NCI-H345 treated with DMSO at 0.1 percent for 48 hours (cell line): ENCODE data around the gene STK16.
A peak's percentile ranks its signal among the peaks of the same experiment; 100 is the strongest.
"Not testable (repeated sequence)": the region's sequence is repeated elsewhere in the genome, so short reads cannot be mapped to it uniquely, and the experiment has no call there.

Experiments used
- DNase-seq: peaks from one replicate; lab custom pipeline; 2025; ENCODE audit not compliant: unreplicated experiment; lab: John Stamatoyannopoulos, UW

STK16 gene

DNA sequence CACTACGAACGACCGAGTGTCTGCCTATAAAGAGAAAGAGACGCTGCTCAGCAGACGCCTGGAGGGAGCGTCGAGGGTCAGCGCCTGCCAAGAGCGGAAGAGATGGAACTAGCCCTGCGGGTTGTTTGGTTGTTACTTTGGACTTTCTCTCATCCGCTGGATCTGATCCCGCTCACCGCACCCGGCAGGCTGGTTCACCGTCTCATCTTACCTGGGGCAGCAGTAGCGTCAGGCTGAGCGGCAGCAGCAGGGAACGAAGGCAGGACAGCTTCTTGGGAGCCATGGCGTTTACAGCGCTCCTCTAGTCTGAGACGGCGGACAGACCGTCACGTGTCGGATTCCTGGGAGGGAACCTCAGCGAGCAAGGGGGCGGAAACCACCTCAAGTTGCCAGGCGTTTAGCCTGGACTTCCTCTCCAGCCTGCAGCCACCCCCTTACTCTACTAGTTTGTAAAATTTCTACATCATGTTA is 2.0 kb upstream of the STK16 start:
- no peak for DNase-seq

DNA sequence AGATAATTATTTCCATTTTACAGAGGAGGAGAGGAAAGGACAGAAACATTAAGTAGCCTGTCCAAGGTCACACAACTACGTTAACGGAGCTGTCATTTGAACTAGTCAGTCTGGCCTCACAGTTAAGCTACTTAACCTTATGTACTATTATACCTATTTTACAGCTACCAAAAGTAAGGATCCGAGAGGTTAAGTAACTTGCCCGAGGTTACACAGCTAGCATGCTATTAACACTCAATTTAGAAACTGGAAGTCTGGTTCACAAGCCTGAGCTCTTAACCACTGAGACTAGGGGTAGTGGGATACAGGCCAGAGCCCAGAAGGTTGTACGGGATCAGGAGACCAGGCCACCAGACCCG is 511 bp upstream of the STK16 start:
- no peak for DNase-seq

DNA sequence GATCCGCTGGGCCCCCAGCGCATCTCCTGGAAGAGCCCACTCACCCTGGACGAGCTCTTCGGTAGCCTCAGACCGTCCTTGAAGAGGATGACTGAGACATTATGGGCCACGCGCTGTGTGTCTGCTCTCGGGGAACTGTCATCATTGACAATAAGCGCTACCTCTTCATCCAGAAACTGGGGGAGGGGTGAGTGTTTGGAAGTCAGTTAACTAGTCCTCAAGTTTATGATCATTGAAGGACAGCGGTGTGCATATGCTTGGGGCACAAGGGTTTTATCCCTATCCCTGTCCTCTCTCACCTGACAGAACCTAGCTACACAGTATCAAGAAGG is 586 bp downstream of the STK16 start:
- DNase-seq: no peak

DNA sequence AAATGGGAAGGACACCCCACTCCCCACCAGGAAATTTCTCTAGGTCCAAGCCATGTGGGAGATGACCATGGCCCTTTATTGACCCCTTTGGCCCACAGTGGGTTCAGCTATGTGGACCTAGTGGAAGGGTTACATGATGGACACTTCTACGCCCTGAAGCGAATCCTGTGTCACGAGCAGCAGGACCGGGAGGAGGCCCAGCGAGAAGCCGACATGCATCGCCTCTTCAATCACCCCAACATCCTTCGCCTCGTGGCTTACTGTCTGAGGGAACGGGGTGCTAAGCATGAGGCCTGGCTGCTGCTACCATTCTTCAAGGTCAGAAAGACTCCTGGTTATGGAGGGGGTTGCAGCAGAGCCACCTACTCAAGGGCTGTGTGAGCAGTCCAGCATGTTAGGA is 1.3 kb downstream of the STK16 start:
- no peak for DNase-seq

DNA sequence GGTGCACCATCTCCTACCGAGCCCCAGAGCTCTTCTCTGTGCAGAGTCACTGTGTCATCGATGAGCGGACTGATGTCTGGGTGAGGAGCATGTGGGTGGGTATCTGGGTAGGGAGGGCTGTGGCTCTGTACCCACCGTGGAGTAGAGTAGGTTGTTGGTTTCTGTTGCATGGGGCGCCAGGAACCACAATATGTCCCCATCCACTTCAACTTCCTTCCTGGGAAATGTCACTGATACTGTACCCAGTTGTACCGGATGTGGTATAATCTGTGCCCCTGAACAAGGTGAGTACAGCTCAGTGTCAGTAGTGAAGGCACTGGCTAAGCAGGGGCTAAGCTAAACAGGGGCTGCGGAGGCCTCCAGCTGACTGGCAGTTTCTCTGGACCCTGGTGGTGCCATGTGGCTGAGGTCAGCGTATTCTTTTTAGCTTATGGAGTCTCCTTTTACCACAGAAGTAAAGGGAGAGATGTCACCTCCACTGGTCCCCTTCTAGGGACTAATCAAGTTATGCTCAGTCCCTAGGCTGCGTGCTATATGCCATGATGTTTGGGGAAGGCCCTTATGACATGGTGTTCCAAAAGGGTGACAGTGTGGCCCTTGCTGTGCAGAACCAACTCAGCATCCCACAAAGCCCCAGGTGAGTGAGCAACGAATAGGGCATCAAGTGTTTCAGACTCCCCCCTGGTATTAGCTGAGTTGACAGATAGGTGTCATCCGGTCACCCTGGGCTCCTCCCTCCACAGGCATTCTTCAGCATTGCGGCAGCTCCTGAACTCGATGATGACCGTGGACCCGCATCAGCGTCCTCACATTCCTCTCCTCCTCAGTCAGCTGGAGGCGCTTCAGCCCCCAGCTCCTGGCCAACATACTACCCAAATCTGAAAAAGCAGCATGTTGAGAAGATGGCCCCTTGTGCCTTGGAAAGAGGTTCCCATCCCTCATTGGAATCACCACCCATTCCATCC is 2.7 kb downstream of the STK16 start:
- no peak for DNase-seq

DNA sequence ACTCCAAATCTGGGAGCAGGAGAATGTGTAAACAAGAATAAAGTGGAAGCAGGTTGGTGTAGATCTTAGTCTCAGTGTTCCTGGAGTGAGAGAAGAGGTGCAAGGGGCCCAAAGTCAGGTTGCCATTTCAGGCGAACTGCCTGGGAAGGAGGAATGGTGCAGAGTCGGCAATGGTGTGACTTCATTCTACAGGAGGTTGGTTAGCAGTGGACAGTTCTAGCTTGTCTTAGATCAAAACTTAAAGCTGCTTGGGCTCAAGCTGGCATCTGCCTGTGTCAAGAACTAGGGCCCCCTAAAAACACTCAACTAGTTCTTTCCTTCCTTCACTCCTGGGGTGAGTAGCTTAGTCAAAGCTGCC is 3.5 kb downstream of the STK16 start:
- DNase-seq: no peak

DNA sequence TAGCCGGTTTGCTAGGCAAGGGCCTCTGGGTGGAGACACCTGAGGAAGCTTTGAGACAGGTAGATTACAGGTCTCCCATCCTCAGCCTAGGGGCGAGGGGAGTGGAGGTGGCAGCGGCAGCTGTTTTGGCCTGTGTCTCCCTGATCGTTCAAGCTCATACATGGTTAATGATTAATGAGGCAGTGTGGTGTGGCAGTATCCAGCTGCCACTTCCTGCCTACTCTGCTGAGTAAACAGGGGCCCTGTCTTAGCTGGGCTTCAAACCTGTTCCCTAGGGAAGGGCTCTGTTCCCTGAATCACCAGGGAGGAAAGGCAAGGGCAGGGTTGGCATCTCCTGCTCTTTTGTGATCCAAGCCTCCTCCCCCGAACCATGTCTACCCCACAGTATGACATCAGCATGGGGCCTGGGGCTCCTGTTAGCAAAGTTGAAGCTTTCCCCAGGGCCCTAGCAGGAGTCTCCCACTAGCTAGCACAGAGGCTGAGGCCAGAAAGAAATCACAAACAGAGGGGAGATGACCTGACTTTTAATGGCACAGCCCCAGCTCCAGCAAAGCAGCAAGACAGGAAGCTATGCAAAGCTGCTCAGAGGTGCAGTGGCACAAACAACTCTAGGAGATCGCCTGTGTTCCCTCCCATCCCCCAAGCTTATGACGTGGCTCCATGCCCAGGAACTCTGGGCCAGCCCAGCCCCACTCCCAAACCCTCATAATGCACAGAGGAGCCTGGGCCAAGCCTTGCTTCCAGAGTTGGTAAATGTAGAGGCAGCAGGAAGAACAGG is 4.1 kb downstream of the STK16 start:
- DNase-seq: peak; percentile 79

DNA sequence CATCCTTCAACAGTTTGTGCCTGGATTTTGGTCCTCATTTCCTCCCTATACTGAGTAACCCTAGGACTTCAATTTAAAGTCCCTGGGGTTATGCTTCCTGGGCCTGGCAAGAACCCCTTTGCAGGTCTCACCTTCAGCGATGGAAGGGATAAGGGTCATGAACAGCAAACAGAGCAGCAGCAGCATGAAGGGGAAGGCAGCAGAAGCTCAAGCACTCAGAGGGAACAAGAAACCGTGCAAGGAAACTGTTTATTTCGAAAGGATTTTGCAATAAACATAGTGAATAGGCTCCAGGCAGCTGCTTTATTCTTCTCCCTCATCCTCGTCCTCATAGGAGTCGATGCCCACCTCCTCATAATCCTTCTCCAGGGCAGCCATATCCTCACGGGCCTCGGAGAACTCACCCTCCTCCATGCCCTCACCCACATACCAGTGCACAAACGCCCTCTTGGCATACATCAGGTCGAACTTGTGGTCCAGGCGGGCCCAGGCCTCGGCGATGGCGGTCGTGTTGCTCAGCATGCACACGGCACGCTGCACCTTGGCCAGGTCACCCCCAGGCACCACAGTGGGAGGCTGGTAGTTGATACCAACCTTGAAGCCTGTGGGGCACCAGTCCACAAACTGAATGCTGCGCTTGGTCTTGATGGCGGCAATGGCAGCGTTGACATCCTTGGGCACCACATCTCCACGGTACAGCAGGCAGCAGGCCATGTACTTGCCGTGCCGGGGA is 4.9 kb downstream of the STK16 start:
- no peak for DNase-seq

DNA sequence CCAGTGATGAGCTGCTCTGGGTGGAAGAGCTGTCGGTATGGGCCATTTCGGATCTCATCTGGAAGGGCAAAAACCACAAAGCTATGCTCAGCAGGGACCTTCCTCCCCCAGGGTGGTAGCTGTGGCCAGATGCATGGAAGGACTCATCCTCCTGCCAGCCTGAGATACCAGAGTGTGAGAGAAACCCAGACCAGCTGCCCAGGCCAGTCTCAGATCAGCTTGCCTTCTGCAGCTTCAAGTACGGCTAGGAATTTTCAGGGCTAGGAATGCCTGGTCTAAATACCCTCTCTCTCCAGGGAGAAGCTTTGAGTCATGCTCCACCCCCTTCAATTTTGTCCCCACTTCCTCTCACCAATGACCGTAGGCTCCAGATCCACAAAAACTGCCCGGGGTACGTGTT is 6.4 kb downstream of the STK16 start:
- DNase-seq: no peak

GRCh38 chr2:219252084-219252483 is 6.8 kb downstream of the STK16 start:
- peak; percentile 44 for DNase-seq

- DNase-seq: peak; percentile 44
Measured at GRCh38 chr2:219252570-219252899, 7.3 kb downstream of the STK16 start.

GRCh38 chr2:219252900-219253752 is 7.8 kb downstream of the STK16 start, which contains the start of gene TUBA4B:
Gene TUBA4B, plus strand, starts transcription at chr2:219253243. Its CDS starts 165 bp downstream, at chr2:219253408.
- DNase-seq: no peak

GRCh38 chr2:219253753-219254589 is 8.7 kb downstream of the STK16 start, which contains the start of gene TUBA4A:
Gene TUBA4A, minus strand, starts transcription at chr2:219253918. Its CDS starts 60 bp downstream, at chr2:219253858.
- DNase-seq: peak; percentile 59

GRCh38 chr2:219254590-219255201 is 9.4 kb downstream of the STK16 start:
- DNase-seq: no peak

GRCh38 chr2:219258942-219259341 is 13.7 kb downstream of the STK16 start:
- DNase-seq: not testable (repeated sequence)

GRCh38 chr2:219261024-219261855 is 16.0 kb downstream of the STK16 start:
- DNase-seq: no peak

DNA sequence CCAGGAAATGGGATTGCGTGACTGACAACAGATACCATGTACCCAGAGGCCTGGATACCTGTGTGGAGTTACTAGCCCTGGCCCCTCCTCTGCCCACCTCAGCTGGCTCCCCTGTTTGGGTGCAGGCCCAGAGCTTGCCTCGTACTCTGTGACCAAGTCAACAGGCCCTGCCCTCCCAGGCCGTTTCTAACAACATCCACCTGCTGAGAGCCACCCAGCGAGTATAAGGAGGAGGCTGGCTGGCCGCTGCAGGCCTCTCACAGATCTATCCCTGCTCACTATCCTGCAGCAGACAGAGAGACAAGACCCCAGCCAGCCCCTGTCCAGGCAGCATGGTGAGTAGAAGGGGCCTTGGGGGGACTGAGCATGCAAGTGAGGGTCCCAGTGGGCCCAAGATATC is 21.0 kb downstream of the STK16 start:
- no peak for DNase-seq

- DNase-seq: no peak
Measured at GRCh38 chr2:219266886-219267285, 21.6 kb downstream of the STK16 start.
